ENCODE results near the gene AGRP. TPM values are rescaled to one million over a fixed set of nuclear protein-coding genes. Genes with fewer than 3 reads are reported as not detected.
A peak's percentile ranks its signal among the peaks of the same experiment; 100 is the strongest.

The AGRP gene
- polyA plus RNA-seq, 10 donors: 0.22 to 0.28 TPM; not detected in 8

- no peak for DNase-seq
Measured at GRCh38 chr16:67463691-67464090, 19.7 kb downstream of the AGRP start.

DNA sequence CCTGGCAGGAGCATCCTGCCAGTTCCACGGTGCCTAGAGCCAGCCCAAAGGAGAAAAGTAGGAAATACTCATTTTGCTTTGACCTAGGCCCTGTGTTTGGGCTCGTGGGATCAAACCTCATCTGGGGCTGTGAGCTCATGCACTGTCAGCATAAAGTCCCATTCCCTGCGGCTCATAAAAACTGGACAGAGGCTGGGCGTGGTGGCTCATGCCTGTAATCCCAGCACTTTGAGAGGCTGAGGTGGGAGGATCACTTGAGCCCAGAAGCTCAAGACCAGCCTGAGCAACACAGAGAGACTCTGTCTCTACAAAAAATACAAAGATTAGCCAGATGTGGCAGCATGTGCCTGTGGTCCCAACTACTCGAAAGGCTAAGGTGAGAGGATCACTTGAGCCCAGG lies 20.3 kb downstream of the AGRP start:
- no peak for DNase-seq

- DNase-seq: no peak
Measured at GRCh38 chr16:67462279-67462655, 21.1 kb downstream of the AGRP start.

- no peak for DNase-seq
Measured at GRCh38 chr16:67461600-67462278, 21.6 kb downstream of the AGRP start.

DNA sequence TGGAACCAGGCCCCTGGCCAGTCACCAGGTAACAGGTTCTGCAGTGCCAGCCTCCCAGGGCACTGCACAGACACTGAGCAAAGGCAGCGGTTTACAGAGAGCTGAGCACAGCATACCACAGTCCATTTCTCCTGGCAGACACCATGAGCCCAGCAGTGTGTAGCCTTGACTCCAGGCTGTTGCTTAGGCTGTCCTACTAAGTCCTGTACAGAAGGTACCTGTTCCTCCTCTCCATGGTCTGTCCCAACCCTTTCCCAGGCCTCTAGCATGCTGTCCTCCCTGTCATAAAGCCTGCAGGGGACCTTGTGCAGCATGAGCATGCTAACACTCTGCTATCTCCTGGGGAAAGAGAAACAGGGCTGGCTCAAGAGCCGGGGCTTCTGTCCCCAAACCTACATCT lies 22.4 kb downstream of the AGRP start:
- DNase-seq: no peak

DNA sequence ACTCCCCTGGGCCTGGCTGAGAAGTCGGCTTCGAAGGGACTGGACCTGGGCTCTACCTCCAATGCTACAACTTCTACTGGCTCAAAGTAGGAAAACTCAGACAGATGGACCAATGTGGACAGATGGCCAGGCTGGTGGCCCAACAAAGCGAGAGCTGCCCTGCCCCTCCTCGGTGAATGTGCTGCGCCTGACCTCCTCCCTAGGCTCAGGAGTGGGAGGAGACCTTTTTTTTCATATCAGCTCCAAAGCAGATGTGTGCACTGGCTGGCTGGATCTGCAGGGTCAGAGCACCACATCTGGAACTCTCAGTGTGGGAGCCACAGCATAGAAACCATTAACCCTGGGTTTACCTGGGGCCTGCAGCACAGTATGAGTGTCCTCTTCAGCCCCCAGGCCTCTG lies 23.2 kb downstream of the AGRP start:
- DNase-seq: peak in 2 of 3 donors; percentile 50 to 85

DNA sequence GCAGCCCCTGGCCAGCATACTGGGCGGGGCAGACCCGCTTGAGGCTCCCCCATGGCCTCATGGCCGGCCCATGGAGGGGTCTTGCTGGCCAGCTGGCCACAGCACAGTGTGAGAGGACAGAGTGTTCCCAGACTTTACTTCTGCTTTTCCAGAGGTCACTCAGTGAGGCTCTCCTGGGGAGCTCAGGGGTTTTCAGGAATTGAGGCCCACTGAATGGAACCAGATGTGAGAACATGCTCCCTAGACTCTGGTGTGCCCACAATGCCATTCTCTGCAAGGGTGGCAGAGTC lies 23.5 kb downstream of the AGRP start:
- DNase-seq: peak in 1 of 3 donors; percentile 52

DNA sequence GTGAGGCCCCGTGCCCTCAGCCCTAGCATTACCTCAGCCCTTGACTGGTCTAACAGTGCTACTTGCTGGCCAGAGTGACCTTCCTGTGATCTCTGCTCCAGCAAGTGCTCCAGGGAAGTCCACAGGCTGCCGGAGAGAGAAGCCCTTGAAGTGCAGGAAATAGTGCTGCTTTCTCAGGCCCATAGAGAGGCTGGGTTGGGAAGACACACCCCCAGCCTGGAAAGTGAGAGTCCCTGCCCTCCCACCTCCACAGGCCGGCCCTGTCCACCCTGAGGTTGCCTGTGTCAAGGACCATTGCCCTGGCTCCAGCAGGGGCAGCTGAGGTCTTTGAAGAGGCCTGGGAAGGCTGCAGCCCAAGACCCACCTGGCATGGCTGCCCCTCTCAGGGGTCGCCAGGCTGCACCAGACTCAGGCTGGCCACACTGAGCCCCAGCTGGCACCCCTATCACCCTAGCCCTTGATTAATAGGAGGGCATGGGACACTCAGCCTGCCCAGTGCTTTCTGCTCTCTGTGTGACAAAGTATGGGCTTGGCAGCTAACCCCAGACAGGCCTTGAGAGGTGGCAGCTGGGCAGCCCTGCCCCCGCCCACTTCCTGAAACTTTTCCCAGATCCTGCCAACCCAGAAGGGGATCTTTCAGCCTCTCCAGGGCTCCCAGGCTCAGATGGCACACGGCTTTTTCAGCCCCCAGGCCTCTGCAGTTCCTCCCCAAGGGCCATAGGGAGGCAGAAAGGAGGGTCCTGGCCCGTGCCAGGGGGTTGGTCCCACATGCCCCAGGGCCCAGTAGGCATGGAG lies 24.1 kb downstream of the AGRP start:
- peak in 2 of 3 donors; percentile 49 to 79 for DNase-seq

GRCh38 chr16:67458121-67458641 lies 25.2 kb downstream of the AGRP start:
- DNase-seq: peak in 1 of 3 donors; percentile 61

GRCh38 chr16:67457611-67458010 lies 25.7 kb downstream of the AGRP start:
- DNase-seq: peak in 1 of 3 donors; percentile 47

DNA sequence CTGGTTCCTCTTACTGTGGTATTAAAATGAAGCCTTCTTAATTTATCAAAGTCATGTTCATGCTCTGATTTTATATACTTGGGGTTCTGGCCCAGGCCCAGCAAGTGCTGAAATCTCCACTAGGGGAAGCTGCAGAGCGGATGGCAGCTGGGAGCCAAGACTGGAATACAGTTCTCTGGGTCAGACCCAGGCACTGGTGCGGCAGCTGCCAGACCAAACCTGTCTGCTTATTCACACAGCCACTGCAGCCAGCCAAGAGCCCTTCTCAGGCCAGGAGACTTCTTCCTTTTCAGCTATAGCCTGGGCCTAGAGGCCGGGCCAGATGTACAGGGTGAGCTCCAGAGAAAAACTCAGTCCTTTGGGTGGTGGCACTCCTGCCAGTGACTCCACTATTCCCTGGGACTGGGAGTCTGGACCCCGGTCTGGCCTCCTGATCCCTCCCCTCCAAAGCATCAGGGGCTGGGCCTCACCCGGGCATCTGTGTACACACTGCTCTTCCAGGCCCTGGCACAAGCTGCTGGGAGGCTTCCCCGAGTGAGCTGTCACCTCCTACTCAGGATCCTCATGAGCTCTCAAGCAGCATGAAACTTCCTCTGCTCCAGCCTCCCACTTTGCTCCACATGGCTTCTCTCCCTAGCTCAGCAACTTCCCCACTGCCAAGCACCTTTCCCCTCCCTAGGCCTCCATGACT lies 26.8 kb downstream of the AGRP start:
- DNase-seq: peak in 1 of 3 donors; percentile 73

GRCh38 chr16:67454852-67455251 lies 28.5 kb downstream of the AGRP start:
- DNase-seq: no peak

DNA sequence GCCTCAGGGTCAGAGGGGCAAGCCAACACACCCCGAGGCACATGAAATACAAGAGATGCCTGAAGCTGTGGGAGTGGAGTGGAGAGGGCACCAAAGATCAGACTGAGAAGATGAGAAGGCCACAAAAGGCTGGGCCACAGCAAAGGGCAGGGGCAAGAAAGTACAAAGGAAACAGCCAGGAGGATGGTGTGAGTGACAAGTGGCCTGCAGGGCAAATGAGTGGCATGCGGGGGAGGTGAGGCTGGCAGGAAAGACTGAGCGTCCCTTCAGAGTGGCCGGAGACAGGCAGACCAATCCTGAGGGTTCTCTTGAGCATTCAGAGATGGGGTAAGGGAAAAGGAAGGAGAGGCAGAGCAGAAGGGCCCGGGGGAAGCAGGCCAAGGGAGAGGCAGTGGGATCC lies 29.2 kb downstream of the AGRP start:
- no peak for DNase-seq

DNA sequence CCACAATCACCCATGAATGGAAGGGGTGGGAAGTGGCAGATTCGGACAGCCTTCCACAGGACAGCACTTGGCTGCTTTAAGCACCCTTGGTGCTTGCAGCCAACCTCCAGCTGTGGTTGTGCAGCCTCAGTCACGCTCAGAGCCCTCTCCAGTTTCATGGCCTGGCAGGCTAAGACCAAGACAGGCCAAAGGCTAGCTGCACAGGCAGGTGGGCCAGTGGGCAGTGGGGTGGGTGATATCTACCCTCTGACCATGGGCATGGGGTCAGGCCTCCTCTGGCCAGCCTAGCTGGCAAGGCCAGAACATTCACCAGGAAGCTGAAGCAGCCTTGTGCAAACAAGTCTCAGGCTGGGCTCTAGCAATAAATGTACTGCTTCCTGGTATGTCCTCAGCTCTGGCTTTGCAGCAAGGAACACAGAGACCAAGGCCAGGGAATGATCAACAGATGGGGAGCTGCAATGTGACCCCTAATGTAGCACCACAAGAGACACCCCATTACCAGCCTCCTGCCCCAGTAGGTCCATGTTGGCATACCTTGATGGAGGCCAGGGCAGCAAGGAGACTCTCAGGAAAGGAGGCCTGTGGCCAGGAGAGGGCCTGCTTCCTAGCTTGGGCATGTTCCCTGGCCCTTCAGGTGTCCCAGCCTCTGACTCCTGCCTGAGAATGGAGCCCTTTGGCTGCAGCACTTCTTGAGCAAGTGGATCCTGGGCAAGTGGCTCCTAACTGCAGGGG lies 31.5 kb downstream of the AGRP start:
- DNase-seq: peak in 1 of 3 donors; percentile 74

- peak in 1 of 3 donors; percentile 80 for DNase-seq
Measured at GRCh38 chr16:67451061-67451703, 32.2 kb downstream of the AGRP start.

- no peak for DNase-seq
Measured at GRCh38 chr16:67449739-67450138, 33.6 kb downstream of the AGRP start.

DNA sequence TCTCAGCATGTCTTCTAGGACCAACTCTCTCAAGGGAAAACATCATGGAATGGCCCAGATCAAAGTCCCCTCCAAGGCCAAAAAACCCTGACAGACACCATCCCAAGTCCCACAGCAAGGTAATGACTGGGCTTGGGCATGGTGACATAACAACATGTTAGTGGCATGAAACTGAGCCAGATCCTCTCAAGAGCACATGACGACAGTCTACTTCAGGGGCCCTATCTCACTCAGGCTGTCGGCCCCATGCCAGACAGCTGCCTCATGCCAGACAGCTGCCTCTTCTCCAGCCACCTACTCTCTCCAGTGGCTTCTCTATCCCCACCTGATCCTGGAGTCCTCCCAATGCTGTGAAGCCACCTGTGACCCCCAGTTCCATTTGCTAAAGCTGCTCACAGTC lies 34.0 kb downstream of the AGRP start:
- DNase-seq: no peak

- DNase-seq: no peak
Measured at GRCh38 chr16:67448580-67448979, 34.8 kb downstream of the AGRP start.

- DNase-seq: peak in 1 of 3 donors; percentile 77
Measured at GRCh38 chr16:67447508-67448076, 35.8 kb downstream of the AGRP start.

DNA sequence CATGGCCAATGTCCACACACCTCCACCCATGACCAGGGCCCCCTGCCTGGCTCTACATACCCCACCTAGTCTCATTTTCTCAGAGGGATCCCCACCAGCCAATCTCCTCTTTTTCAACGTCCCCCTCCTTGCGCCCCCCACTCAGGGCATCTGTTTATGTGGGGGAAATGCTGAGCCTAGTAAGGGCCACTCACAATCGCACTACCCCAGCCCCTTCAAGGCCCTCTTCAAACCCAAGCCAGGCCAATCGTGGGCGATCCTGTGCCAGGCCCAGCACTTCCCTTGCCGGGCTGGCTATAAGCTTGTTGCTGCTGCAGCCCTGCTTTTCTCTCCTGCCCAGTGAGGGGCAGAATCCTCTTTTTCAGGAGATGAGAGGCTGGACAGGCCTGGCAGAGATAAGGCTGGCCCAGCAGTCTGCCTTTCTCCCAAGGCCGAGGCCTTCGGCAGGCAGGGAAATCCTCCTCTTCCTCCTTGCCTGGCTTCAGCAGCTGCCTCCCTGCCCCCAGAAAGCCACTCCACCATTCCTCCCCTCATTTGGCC lies 36.3 kb downstream of the AGRP start:
- no peak for DNase-seq
